Measurements from ENCODE around the gene CMSS1.

DNA sequence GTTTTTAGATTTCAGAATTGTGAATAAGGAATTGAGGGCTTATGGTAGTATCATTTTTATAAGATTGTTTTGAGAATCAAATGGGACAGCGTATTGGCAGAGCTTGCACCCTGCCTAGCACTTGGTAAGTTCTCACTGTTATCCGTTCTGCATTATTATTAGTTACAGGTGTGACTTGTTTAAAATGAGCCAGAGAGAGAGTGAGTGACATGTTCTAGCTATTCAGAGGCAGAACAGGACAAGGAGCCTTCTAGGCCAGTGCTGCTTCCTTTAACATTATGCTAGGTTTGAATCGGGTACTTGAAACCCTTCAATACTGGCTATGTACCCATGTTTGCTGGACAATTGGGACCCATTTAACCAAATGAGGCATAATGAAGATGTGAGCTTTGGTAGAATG, 162.9 kb downstream of the CMSS1 start:
- TF ChIP-seq, protein P1, sequence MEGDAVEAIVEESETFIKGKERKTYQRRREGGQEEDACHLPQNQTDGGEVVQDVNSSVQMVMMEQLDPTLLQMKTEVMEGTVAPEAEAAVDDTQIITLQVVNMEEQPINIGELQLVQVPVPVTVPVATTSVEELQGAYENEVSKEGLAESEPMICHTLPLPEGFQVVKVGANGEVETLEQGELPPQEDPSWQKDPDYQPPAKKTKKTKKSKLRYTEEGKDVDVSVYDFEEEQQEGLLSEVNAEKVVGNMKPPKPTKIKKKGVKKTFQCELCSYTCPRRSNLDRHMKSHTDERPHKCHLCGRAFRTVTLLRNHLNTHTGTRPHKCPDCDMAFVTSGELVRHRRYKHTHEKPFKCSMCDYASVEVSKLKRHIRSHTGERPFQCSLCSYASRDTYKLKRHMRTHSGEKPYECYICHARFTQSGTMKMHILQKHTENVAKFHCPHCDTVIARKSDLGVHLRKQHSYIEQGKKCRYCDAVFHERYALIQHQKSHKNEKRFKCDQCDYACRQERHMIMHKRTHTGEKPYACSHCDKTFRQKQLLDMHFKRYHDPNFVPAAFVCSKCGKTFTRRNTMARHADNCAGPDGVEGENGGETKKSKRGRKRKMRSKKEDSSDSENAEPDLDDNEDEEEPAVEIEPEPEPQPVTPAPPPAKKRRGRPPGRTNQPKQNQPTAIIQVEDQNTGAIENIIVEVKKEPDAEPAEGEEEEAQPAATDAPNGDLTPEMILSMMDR (IDR thresholded peaks at IDR 0.05): no peak
- TF ChIP-seq EZH2 (IDR thresholded peaks at IDR 0.05) (no peak), EZH2phosphoT487 (IDR thresholded peaks at IDR 0.05) (no peak)

All from neural progenitor cell (in vitro differentiated cells).